GM19372 (cell line): ENCODE measurements around the gene TPR.
"Not testable (repeated sequence)": the region's sequence is repeated elsewhere in the genome, so short reads cannot be mapped to it uniquely, and the experiment has no call there.

Experiments used
- ATAC-seq: cut with Tn5 transposase; IDR thresholded peaks from one replicate; pipeline ENCODE4 v1.9.1; 2021; ENCODE audit warnings: mild to moderate bottlenecking, low read depth, moderate library complexity; ENCODE audit not compliant: unreplicated experiment

The TPR gene

DNA sequence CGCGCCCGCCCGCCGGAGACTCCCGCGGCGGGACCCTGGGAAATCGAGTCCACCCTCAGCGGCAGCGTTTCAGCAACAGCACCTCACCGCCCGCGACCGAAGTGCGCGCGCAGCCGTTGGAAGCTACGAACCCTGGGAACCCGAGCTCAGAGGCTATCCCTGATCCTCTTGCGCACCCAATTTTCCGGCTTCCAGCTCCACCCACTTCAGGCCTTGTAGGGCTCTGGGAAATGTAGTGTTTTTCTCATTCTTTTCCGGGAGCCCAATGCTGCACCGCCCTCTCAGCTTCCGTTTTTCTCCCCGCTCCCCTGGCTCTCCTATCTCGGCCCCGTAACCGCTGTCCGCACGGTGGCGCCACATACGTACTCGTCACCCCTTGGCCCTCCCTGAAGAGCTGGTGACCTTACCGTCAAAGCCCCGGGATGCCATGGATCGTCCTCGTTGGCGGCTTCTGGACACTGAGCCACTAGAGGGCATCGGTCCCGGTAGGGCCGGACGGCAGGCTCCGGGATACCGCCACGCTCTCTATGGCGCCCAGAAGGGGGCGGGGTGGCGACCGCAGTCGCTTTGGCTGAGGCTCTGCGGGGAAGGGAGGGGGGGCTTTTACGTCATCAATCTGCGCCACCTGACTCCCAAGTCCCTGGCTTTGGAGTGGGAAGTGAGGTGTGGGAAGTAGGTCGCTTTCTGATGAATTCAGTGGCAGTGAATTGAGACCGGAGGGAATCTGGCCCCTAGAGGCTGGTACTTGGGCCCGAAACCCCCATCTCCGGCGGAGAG lies at the start of gene TPR, which contains the start of gene ODR4:
Gene TPR, minus strand, starts transcription at position 102 of the 777 bp plus-strand sequence. CDS start 225 bp downstream, outside the sequence.
Gene ODR4, plus strand, starts transcription at position 687 of the 777 bp plus-strand sequence. CDS start 3,948 bp downstream, outside the sequence.
- ATAC-seq, result peak; percentile 85

DNA sequence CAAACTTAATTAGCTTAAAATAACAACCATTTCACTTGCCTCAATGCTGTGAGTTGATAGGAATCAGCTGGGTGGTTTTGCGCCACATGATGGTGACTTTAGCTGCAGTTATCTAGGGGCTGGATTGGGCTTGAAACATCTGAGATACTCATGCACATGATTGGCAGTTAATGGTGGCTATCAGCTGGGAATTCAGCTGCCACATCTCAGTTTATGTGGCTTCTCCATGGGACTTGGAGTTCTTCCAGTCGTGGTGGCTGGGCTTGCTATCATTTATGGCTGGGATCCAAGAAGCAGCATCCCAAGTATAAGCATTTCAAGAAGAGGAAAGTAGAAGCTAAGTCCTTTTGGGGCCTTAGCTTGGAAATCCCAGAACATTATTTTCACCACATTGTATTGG lies 49.5 kb upstream of the TPR start:
- ATAC-seq, result no peak

DNA sequence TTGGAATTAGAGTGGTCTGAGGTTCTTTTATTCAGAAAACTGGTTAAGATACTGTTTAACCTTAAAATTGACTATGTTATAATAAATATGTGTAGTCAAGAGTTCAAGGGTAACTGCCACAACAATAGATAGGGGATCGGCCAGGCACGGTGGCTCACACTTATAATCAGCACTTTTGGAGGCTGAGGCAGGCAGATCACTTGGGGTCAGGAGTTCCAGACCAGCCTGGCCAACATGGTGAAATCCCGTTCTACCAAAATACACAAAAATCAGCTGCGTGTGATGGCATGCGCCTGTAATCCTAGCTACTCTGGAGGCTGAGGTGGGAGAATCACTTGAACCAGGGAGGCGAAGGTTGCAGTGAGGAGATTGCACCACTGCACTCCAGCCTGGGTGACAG lies 46.4 kb upstream of the TPR start:
- no peak for ATAC-seq

DNA sequence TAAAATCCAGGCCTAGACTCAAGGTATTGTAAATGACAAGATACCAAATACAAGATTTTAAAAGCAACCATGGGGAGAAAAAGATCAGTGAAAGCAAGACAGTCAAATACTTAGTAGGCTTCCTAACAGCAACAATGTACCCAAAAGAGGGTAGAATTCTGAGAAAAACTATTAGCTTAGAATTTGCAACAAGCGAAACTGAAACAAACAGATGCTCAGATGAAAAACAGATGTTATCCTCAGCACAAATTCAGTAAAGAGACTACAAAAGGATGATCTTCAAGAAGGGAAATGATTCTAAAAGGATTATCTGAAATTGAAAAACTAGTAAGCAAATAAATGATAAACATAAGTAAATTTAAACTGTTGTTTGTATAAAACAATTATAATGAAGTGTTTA lies 45.9 kb upstream of the TPR start:
- peak; percentile 84 for ATAC-seq

DNA sequence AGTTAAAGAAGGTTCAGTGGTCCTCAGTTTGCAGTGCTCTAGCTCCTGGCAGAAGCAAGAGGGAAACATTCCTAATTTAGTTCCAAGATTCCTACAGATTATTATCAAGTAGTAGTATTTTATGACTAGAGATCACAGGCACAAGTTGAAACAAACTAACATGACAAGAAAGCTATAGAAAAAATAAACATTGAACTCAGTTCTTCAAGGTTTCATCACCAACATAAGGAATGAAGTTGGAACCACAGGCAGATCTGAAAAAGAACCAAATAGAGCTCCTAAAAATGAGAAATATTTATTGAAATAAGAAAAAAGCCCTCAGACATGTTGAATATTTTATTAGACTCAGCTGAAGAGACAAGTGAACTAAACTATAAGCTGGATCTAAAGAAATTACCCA lies 45.3 kb upstream of the TPR start:
- ATAC-seq, result no peak

DNA sequence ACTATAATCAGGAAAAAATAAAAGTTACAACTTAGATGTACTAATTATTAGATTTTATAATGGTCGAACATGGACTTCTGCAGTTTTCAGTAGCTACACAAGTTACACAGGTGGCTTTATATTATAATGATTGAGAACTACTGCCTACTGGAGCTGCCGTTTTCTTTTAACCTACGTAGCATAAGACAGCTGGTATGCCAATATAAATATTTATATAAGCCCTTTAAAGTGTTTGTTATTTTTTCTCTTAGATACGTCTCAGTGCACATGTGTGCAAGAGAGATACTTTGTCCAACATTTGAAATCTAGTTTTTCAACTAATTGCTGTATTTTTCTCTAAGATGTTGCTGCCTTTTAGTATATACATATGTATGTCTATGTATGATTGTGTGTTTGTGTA lies 43.5 kb upstream of the TPR start:
- ATAC-seq, result no peak

DNA sequence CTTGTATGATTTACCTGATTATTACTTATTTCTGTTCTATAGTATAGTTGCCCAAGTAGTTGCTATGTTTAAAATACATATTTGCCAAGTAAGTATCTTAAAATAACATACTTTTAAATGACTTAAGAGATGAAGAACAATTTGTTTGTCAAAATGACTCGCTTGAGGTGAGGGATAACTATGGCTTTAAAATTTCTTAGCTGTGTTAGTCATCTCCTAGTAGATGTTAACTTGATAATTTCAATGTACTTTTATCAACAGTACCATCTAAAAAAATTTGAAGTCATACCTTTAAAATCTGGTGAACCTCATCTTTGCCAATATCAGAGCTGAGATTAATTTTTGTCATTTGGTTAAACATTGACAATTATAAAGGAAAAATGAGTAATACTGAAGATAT lies 38.3 kb upstream of the TPR start:
- no peak for ATAC-seq

DNA sequence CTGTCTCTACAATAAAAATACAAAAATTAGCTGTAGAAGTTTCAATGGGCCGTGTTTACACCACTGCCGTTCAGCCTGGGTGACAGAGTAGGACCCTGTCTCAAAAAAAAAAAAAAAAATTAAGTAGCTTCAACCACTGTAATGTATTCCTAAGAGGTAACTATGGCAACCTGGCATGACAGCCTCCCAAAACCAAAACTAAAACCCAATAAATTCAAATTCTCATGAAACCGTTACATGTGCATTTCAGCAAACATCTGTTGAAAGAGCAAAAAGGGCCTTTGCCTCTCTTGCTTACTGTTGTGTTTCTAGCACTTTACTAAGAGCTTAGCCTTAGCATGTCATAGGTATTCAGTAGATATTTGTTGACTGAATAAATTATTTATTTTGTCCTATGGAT lies 34.0 kb upstream of the TPR start:
- ATAC-seq, result no peak

DNA sequence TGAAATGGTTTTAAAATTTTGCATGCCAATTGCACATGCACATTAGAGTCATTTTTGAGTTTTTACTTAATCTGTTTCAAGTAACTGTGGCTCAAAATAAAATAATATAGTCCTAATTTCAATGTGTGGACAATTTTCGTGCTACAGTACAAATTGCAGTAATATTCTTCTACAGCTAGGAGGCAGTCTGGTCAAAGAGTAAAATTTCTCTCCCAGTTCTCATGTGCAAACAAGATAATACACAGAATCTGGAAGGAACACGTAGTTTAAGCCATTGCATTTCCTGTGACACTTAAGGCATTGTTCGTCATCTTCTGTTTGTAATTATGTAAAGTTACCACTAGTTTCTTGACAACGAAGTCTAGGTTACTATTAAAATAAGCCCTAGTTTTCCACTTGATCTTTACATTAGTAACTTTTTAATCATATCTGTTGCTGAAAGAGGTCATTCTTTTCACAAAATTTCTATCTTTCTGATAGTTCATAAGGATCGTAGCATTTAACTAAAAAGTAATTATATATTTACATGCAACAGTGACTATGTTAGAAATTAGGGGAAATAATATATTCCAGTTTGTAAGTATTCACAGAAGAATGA lies 29.5 kb upstream of the TPR start:
- no peak for ATAC-seq

DNA sequence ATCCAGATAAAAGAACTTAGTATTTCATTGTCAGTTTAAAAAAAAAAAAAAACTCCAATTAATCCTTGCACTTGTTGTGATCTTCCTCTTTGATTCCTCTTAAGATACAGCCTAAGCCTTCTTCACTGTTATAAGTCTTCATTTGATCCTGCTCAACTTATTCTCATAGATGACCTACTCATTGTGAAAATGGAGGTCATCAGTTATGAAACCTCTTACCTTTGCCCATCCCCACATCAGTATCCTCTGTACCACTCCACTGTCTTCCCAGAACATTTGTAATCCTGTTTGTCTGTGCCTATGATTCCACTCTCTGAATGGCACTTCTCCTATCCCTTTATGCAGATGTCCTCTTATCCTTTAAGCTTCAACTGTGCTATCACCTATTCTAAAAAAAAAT lies 28.6 kb upstream of the TPR start:
- ATAC-seq, result no peak

DNA sequence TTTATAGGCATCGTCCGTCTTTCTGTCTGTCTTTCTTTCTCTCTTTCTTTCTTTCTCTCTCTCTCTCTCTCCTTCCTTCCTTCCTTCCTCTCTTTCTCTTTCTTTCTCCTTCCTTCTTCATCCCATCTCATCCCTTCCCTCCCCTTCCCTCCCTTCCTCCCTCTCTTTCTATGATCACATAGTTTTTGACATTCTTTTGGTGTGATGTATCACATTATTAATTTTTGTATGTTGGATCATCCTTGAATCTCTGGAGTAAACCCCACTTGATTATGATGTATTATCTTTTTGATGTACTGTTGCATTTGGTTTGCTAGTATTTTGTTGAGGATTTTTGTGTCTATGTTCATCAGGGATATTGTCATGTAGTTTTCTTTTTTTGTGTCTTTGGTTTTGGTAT lies 26.4 kb upstream of the TPR start:
- ATAC-seq, result not testable (repeated sequence)

DNA sequence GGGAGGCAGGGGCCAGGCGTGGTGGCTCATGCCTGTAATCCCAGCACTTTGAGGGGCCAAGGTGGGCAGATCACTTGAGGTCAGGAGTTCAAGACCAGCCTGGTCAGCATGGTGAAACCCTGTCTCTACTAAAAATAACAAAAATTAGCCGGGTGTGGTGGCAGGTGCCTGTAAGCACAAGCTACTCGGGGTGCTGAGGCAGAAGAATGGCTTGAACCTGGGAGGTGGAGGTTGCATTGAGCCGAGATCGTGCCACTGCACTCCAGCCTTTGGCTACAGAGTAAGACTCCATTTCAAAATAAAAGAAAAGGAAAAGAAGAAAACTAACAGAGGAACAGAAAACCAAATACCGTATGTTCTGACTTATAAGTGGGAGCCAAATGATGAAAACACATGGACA lies 17.7 kb upstream of the TPR start:
- ATAC-seq, result not testable (repeated sequence)

DNA sequence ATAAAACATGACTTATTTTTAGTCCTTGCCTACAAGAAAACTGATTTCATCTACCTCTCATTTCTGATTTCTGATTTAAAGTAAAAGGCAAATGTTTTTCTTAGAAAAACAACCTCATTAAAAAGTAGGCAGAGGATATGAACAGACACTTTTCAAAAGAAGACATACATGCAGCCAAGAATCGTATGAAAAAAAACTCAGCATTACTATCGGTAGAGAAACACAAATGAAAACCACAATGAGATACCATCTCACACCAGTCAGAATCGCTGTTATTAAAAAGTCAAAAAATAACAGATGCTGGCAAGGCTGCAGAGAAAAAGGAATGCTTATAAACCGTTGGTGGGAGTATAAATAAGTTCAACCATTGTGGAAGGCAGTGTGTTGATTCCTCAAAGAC lies 16.8 kb upstream of the TPR start:
- ATAC-seq, result no peak

DNA sequence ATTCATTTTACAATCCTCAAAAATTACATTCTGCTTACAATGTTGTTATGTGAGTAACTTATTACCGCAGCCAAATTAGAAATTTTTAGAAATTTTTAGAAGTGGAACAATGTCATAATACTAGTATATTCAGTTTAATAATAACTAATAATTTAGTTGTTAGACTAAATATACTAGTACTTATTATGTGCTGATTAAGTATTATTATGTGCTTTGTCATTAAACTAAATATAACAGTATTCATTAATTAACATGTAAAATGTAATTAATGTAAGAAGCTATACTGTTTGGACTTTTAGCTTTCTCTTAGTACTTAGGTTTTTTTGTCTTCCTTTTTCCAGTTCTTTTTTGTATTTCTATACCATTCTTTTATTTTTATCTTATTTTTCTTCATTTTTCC lies 15.9 kb upstream of the TPR start:
- no peak for ATAC-seq

DNA sequence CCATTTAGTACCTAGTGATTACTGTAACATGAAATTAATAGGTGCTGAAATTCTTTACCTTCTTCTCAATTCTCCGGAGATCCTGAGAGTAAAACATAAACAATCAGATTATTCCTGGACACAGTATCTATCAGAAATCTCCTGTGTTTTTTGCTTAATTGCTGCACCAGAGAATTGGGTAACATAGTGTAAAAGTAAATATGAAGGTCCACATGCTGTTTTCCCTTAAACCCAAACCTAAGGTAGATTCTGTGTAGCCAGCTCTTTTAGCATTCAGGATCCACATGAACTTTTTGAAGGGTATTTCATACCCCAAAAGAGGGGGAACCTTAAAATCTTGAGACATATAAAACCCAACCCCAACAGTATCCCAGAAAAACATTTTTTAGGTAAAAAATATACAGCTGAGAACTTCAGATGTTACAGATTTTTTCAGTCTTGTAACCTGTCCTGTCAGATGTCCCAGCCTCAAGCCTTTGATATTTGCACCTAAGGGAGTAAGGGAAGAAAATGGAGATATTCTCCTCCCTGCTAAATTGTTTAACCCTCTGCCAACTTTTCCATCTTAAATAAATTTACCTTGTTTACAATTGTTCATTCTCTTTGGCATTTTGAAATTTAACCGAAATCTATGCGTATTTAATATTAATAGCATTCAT lies 11.8 kb upstream of the TPR start:
- ATAC-seq, result no peak

DNA sequence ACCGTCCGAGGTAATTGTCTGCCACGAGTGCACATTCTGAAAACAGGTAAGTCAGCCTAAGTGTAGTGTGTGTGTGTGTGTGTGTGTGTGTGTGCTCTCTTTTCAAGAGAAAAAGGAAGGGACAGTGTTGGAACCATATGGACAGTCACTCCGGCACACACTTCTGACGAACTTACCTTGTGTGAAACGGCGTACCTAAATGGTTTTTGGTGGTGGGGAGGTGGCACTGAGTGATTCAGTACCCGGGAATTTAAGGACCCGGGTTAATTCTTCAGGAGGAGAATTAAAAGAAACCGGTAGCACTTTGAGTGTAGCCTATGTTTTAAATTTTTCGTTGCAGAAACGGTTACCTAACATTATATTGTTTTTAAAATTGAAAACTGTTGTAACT lies 871 bp upstream of the TPR start:
- no peak for ATAC-seq

DNA sequence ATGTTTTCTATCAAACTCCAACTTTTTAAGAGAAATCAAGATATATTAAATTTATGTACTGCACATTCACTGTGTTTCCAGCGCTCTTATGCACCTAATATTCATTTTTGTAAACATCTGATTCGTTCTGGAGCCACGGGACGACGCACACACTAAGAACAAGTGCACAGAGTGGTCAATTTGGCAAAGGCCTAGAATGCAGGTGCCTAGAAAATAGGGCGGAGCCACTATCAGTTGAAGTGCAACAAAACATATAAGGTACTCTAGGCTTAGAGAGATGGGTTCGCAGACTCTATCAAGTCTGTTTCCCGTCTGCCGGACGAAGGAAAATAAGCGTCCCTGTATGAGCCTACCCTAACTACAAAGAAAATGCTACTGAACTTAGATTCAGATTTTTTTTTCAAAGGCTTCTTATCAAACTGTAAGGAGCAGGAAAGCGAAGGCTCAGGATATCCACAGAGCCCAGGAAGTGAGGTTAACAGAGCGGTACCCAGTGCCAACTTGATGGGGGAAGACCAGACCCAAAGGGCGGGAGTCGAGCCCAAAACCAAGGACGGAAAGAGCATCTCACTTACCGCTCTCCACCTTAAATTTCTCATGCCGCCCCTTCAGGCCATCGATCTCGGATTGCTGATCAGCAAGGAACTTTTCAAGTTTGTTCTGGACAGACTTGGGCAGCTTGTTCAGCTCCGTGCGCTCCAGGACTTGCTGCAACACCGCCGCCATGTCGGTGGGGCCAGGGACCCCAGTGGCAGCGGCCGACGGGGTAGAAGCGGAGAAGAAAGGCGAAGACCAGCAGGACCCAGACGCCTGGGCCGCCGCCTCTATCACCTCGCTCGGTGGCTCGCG lies 526 bp downstream of the TPR start:
- peak; percentile 19 for ATAC-seq

DNA sequence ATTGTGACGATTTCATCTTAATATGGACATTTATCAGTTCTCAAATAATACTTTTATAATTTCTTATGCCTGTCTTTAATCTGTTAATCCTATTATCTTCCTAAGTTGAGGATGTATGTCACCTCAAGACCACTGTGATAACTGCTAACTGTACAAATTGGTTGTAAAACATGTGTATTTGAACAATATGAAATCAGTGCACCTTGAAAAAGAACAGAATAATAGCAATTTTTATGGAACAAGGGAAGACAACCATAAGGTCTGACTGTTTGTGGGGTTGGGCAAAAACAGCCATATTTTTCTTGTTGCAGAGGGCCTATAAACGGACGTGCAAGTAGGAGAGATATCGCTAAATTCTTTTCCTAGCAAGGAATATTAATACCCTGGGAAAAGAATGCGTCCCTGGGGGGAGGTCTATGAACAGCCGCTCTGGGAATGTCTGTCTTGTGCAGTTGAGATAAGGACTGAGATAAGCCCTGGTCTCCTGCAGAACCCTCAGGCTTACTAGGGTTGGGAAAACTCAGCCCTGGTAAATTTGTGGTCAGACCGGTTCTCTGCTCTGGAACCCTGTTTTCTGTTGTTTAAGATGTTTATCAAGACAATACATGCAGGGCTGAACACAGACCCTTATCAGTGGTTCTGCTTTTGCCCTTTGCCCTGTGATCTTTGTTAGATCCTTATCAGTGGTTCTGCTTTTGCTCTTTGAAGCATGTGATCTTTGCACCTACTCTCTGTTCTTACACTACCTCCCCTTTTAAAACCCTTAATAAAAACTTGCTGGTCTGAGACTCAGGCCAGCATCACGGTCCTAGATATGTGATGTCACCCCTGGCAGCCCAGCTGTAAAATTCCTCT lies 27.0 kb downstream of the TPR start:
- ATAC-seq, result not testable (repeated sequence)

DNA sequence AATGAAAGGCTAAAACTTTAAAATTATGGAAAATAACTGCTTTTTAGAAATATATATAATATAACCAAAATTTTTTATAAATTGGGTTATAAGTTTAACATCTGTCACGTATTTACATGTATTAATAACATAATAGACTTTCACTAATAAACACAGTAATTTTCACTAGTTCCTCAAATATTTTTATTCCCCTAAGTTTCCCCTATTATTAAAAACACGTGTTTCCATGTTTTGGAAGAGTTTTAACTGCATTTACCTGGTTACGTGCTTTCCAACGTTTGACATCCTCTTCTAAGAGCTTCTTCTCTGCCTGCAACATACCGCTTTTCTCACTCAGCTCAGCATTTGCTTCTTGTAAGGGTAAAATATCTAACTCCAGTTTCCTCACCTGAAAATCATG lies 34.3 kb downstream of the TPR start:
- no peak for ATAC-seq

DNA sequence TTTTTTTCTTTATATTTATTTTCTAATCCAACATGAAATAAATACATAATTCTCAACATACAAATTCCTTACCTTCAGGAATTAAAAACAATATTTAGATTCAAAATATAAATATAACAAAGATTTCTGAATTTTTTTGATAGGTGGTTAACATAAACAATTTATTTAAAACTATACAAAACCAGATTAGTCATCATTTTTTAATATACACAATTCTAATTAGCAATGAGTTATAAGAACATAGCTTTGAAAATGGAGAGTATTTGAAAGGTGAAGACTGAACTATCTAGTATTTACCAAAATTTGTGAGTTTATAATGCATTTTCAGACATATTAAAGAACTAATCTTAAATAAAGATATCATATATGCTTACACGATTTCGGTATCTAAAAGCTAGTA lies 37.5 kb downstream of the TPR start:
- no peak for ATAC-seq
